Chondrocyte (in vitro differentiated cells): Measurements from ENCODE around the gene OSM. TPM values are rescaled to one million over a fixed set of nuclear protein-coding genes. Genes with fewer than 3 reads are reported as not detected.

Experiments
- DNase-seq: peaks from one replicate; pipeline ENCODE4 v3.0.0; 2021; ENCODE audit warnings: mixed read lengths, low spot score
- H3K27ac Mint-ChIP-seq: one replicate; pipeline ENCODE4 v1.8.0; 2021; ENCODE audit warnings: mild to moderate bottlenecking, moderate library complexity, mixed read lengths; ENCODE audit not compliant: unreplicated experiment
- H3K27me3 Mint-ChIP-seq: 2 replicates; pipeline ENCODE4 v1.8.0; 2021; ENCODE audit warnings: low read depth, mixed read lengths
- H3K36me3 Mint-ChIP-seq: 2 replicates; pipeline ENCODE4 v1.8.0; 2021; ENCODE audit warnings: low read depth, mixed read lengths
- H3K4me1 Mint-ChIP-seq: 2 replicates; pipeline ENCODE4 v1.8.0; 2021; ENCODE audit warnings: low read depth, mild to moderate bottlenecking, mixed read lengths
- H3K4me3 Mint-ChIP-seq: one replicate; pipeline ENCODE4 v1.8.0; 2021; ENCODE audit warnings: mild to moderate bottlenecking, moderate library complexity, mixed read lengths; ENCODE audit not compliant: unreplicated experiment
- H3K9me3 Mint-ChIP-seq: 2 replicates; pipeline ENCODE4 v1.8.0; 2021; ENCODE audit warnings: low read depth, mixed read lengths
- total RNA-seq: library from RNA; stranded (reverse); gene quantifications from 3 replicates; pipeline ENCODE4 v1.2.1, GENCODE V29; 2021
- TF ChIP-seq, protein P1 (sequence below): fragments of 200-600 bp; sonication (generic); IDR thresholded peaks from 2 replicates; pipeline ENCODE4 v1.5.0; 2021; ENCODE audit warnings: antibody characterized with exemption, mild to moderate bottlenecking, moderate library complexity

Gene OSM
- total RNA-seq, 1 donor from 2014 or later, result not detected

- no peaks in the 10 kb centered on the region for H3K9me3 Mint-ChIP-seq
- H3K36me3 Mint-ChIP-seq, result peaks cover 10% of the 10 kb centered on the region
- TF ChIP-seq, protein P1, sequence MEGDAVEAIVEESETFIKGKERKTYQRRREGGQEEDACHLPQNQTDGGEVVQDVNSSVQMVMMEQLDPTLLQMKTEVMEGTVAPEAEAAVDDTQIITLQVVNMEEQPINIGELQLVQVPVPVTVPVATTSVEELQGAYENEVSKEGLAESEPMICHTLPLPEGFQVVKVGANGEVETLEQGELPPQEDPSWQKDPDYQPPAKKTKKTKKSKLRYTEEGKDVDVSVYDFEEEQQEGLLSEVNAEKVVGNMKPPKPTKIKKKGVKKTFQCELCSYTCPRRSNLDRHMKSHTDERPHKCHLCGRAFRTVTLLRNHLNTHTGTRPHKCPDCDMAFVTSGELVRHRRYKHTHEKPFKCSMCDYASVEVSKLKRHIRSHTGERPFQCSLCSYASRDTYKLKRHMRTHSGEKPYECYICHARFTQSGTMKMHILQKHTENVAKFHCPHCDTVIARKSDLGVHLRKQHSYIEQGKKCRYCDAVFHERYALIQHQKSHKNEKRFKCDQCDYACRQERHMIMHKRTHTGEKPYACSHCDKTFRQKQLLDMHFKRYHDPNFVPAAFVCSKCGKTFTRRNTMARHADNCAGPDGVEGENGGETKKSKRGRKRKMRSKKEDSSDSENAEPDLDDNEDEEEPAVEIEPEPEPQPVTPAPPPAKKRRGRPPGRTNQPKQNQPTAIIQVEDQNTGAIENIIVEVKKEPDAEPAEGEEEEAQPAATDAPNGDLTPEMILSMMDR, result no peak
- no peaks in the 10 kb centered on the region for H3K27me3 Mint-ChIP-seq
- DNase-seq, result no peak
- peaks cover 11% of the 10 kb centered on the region for H3K4me1 Mint-ChIP-seq
- H3K4me3 Mint-ChIP-seq, result no peak overlapping the region
- no peak overlapping the region for H3K27ac Mint-ChIP-seq
These were observed 16.7 kb upstream of the OSM start for GRCh38 chr22:30283342-30283741.

DNA sequence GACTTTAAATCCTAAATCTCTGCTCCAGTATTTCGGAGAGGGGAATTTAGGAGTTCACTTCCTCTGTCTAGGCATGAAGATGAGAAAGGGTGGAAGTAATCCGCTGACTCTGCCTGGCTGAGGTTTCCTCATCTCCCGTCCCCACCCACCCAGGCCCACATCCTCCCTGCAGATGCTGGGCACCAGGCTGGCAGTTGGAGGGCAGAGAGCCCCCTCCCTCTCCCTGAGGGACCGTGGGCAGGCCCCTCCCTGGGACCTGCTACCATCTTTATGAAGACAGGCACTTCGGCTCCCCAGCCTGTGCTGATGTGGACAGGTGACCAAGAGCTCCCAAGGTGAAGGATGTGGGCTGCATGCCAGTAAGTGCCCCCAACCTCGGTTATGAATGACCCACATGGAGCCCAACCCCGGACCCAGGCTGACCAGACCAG, 16.0 kb upstream of the OSM start:
- Mint-ChIP-seq H3K27me3 (no peaks in the 10 kb centered on the region), H3K36me3 (peaks cover 10% of the 10 kb centered on the region), H3K4me3 (no peak overlapping the region), H3K27ac (no peak overlapping the region), H3K4me1 (peaks cover 11% of the 10 kb centered on the region), H3K9me3 (no peaks in the 10 kb centered on the region)
- TF ChIP-seq, protein P1, result no peak
- no peak for DNase-seq

DNA sequence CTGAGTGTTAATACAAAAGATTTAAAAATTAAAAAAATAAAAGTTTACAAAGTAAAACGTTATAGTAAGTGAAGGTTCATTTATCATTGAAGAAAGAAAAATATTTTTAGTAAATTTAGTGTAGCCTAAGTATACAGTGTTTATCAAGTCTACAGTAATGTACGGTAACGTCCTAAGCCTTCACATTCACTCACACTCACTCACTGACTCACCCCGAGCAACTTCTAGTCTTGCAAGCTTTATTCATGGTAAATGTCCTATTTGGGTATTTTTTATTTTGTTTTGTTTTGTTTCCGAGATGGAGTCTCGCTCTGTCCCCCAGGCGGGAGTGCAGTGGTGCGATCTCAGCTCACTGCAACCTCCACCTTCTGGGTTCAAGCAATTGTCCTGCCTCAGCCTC, 13.9 kb upstream of the OSM start:
- Mint-ChIP-seq H3K36me3 (peaks cover 7% of the 10 kb centered on the region), H3K27me3 (no peaks in the 10 kb centered on the region), H3K9me3 (no peaks in the 10 kb centered on the region), H3K4me3 (no peak overlapping the region), H3K27ac (no peak overlapping the region), H3K4me1 (peaks cover 16% of the 10 kb centered on the region)
- TF ChIP-seq, protein P1, result no peak
- DNase-seq, result no peak

- Mint-ChIP-seq H3K4me3 (no peak overlapping the region), H3K4me1 (peaks cover 16% of the 10 kb centered on the region), H3K36me3 (peaks cover 5% of the 10 kb centered on the region), H3K9me3 (no peaks in the 10 kb centered on the region), H3K27me3 (no peaks in the 10 kb centered on the region), H3K27ac (no peak overlapping the region)
- TF ChIP-seq, protein P1, result no peak
- no peak for DNase-seq
These were observed 13.3 kb upstream of the OSM start for GRCh38 chr22:30279932-30280331.

DNA sequence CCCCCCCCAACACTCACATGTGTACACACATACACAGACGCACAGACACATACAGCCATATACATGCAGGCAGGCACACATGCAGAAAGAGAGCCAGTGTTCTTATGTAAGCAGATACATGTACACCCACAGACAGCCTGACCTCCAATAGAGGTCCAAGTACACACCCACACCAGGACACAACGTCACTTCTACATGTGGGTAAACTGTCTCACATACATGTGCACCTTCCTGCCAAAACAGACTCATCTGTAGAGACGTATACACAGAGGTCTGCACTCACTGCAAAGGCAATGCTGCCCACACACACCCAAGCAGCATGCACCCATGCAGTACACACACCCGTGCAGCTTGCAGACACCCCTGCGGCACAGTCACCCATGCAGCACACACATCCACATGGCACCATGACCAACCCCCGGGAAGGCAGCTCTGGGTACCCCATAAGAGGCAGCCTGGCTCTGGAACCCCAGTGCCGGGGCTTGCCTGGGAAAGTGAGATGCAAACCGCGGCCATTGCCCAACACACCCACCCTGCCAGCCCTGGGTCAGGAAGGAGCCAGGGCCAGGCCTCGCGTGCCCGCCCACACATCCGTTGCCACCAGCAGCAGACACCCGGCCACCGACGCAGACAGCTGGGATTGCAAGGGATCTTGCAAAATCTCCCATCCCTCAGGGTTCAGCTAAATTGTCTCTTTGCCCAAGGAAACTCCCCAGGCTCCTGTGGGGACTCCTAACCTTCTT, 12.6 kb upstream of the OSM start:
- no peaks in the 10 kb centered on the region for H3K36me3 Mint-ChIP-seq
- no peak overlapping the region for H3K27ac Mint-ChIP-seq
- no peak overlapping the region for H3K4me3 Mint-ChIP-seq
- no peaks in the 10 kb centered on the region for H3K27me3 Mint-ChIP-seq
- peaks cover 16% of the 10 kb centered on the region for H3K4me1 Mint-ChIP-seq
- TF ChIP-seq, protein P1, result no peak
- H3K9me3 Mint-ChIP-seq, result no peaks in the 10 kb centered on the region
- no peak for DNase-seq
